IgD-negative memory B cell (primary cell): ENCODE results near the gene MIEF1. TPM values are rescaled to one million over a fixed set of nuclear protein-coding genes. Genes with fewer than 3 reads are reported as not detected.
A peak's percentile ranks its signal among the peaks of the same experiment; 100 is the strongest.

Source experiments
- H3K27ac Mint-ChIP-seq, 3 donors: one replicate each; pipeline ENCODE4 v1.8.0; 2020 to 2022; ENCODE audit warnings: mild to moderate bottlenecking in 3 of 3, mixed read lengths in 3 of 3, moderate library complexity in 1 of 3
- H3K27me3 Mint-ChIP-seq: one replicate; pipeline ENCODE4 v1.8.0; 2021; ENCODE audit warnings: mixed read lengths
- H3K36me3 Mint-ChIP-seq: one replicate; pipeline ENCODE4 v1.8.0; 2020; ENCODE audit warnings: mild to moderate bottlenecking, mixed read lengths
- H3K4me1 Mint-ChIP-seq, 3 donors: one replicate each; pipeline ENCODE4 v1.8.0; 2020 to 2022; ENCODE audit warnings: mixed read lengths in 3 of 3, mild to moderate bottlenecking in 1 of 3
- H3K4me3 Mint-ChIP-seq, 4 donors: one replicate each; pipeline ENCODE4 v1.8.0; 2020 to 2022; ENCODE audit warnings: mild to moderate bottlenecking in 4 of 4, mixed read lengths in 4 of 4, moderate library complexity in 3 of 4
- H3K9me3 Mint-ChIP-seq, 3 donors: one replicate each; pipeline ENCODE4 v1.8.0; 2020 to 2021; ENCODE audit warnings: mixed read lengths in 3 of 3, mild to moderate bottlenecking in 1 of 3
- polyA plus RNA-seq: library from polyadenylated mRNA; unstranded; fragments of 300-500 nt; fragmentation: Illumina TruSeq; gene quantifications from one replicate; pipeline ENCODE4 v1.2.3, GENCODE V29; 2021

Gene MIEF1
- polyA plus RNA-seq = 24.8 TPM

DNA sequence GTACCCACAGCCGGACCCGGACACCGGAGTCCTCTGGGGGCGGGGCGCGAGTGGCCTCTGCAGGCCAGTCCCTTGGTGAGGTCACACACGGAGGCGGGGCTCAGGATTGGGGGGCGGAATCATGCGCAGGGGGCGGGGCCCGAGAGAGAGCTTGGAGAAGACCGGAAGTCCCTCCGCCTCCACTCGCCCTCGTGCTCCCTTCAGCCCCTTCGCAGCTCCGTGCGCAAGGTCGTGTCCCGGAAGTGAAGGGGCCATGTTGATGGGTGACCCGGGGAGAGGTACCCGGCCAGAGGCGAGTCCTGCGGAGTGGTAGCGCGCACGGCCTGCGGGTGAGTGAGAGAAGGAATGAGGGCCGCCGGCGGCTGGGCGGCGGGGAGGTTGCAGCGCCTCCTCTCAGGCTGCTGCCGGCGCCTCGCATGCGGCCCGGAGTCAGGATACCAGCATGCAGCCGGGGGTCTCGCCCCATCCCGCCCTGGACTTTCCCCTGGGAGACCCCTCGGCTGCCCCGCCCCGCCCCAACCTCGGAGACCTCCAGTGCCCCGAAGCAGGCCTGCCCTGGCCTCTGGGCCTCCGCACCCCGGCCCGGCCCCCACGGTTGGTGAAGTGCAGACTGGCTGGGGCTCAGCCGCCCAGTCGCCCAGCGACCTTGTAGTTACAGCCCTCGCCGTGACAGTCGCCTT lies at the start of gene MIEF1:
MIEF1 (plus strand) TSS at position 182 of the 680 bp plus-strand sequence. CDS start 9,005 bp downstream, outside the sequence.
- Mint-ChIP-seq H3K4me3 (peak within 1 kb of the TSS; percentile 87 to 99 (median 96)), H3K27me3 (no peaks in the 10 kb centered on the region), H3K4me1 (peaks cover 23 to 25% (median 25%) of the 10 kb centered on the region in 3 donors), H3K9me3 (no peaks in the 10 kb centered on the region), H3K27ac (peak within 1 kb of the TSS; percentile 75 to 93 (median 92)), H3K36me3 (peaks cover 11% of the 10 kb centered on the region)

DNA sequence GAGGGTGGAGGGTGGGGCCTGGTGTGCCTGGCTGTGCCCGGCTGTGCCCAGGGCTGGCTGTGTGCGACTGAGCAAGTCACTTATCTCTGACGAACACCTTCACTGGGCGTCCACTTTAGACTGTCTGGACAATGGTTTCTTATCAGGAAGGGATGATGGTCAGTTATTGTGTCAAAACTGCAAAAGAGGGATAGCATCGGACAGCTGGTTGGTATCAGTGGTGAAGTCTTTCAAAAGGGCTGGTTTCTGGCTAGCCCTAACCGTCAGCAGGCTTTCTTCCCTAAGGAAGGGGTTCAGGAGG lies 49.4 kb upstream of the MIEF1 start:
- H3K36me3 Mint-ChIP-seq = peaks cover 4% of the 10 kb centered on the region
- no peaks in the 10 kb centered on the region for H3K9me3 Mint-ChIP-seq
- no peaks in the 10 kb centered on the region for H3K27me3 Mint-ChIP-seq
- peak overlapping the region in 2 of 3 donors; percentile 82 to 86 for H3K27ac Mint-ChIP-seq
- peaks cover 26 to 60% (median 52%) of the 10 kb centered on the region in 3 donors for H3K4me1 Mint-ChIP-seq
- H3K4me3 Mint-ChIP-seq = peak overlapping the region in 1 of 4 donors; percentile 70

DNA sequence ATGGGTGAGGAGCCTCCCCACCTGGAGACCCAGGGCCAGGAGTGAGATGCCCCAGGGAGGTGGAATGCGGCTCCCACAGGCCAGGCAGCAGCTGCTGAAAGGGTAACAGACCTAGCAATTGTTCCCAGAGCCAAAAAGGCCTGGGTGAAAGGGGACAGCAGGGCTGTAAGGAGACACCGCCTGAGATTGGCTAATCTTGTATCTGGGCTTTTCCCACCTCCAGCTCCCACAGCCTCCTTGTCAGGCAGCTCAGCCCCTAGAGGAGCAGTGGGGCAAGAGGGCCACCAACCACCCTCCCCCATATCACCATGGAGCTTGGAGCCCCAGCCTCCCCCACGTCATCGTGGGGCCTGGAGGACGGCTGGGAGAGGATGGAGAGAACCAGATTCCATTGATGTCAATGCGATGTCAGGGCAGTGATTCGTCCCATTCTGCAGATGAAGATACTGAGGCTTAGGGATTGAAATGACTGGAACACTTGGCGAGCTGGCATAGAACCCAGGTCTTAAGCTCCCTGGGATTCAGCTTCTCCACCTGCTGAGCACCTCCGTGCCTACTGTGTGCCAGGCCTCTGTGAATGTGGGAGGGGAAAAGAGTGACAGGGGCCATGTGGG lies 48.2 kb upstream of the MIEF1 start:
- Mint-ChIP-seq H3K27ac (peak overlapping the region in 1 of 3 donors; percentile 61), H3K9me3 (no peaks in the 10 kb centered on the region), H3K27me3 (peaks cover 5% of the 10 kb centered on the region), H3K4me1 (peaks cover 32 to 56% (median 48%) of the 10 kb centered on the region in 3 donors), H3K4me3 (peak overlapping the region in 3 of 4 donors; percentile 23 to 93 (median 78)), H3K36me3 (peaks cover 5% of the 10 kb centered on the region)

DNA sequence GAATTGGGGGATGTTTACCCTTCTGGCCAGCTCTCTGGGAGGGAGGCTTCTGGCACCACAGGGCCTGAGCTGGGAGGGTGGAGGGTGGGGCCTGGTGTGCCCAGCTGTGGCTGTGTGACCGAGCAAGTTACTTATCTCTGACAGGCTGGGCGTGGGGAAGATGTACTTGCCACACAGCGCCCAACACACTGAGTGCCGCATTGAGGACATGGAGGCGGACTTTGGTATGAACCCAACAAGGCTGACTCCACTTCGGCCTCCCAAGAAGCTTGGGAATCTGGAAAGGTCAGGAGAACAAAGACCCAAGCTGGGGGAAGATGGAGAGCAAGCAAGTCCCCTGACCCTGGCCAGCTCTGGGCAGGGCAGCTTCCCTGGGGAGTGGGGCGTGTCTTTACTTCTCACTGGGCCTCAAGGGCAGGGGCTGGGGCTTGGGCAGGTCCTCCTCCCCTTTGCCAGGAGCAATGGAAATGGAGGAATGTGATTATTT lies 47.7 kb upstream of the MIEF1 start:
- Mint-ChIP-seq H3K27ac (peak overlapping the region in 1 of 3 donors; percentile 61), H3K27me3 (peaks cover 5% of the 10 kb centered on the region), H3K4me1 (peaks cover 32 to 53% (median 42%) of the 10 kb centered on the region in 3 donors), H3K9me3 (no peaks in the 10 kb centered on the region), H3K4me3 (peak overlapping the region; percentile 46 to 93 (median 76)), H3K36me3 (peaks cover 5% of the 10 kb centered on the region)

DNA sequence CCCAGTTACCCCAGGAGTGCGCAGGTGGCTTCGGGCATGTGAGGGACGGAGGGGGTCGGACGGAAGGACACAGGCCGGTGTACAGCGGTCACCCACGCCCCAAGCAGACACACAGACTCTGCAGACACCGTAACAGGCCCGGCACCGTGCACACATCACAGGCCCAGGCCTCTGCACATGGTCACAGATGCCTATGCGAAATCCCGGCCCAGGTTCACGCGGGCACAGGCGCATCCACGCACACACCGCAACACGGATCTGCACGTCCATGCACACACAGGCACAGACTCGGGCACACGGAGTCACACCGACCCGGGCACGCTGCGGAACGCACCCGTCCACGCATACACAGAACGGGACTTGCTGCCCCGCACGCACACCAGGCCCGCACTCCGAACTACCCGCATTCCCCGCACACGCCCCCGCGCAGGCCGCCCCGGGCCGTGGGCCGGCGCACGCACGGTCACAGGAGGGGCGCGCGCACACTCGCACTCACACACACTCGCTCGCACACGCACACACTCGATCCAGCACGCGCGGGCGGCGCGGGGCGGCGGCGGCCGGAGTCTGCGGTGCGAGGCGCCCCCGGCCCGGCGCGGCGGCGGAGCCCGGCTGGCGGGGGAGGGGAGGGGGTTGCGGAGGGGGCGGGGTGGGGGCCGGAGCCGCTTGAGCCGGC lies 45.4 kb upstream of the MIEF1 start, which contains the start of gene MGAT3:
MGAT3 (plus strand) TSS at position 491 of the 676 bp plus-strand sequence. CDS start 30,336 bp downstream, outside the sequence.
- Mint-ChIP-seq H3K4me1 (peaks cover 30 to 48% (median 36%) of the 10 kb centered on the region in 3 donors), H3K27ac (peak within 1 kb of the TSS; percentile 79 to 93 (median 89)), H3K36me3 (peaks cover 5% of the 10 kb centered on the region), H3K4me3 (peak within 1 kb of the TSS; percentile 84 to 93 (median 89)), H3K27me3 (peaks cover 5% of the 10 kb centered on the region), H3K9me3 (no peaks in the 10 kb centered on the region)

DNA sequence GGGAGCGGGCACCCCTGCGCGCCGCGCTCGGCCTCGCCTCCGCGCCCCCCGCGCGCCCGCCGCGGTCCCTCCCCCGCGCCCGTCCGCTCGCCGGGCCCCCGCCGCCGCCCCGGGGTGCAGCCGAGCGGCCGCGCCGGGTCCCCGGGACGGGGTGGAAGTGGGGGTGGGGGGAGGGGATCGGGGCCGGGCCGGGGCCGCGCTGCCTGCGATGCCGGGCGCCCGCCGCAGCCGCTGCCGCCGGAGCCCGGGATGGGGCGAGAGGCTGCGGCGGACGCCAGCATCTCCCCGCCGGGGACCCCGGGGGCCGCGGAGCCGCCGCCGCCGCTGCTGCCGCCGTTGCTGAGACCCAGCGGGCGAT lies 44.9 kb upstream of the MIEF1 start:
- peaks cover 5% of the 10 kb centered on the region for H3K36me3 Mint-ChIP-seq
- peaks cover 5% of the 10 kb centered on the region for H3K27me3 Mint-ChIP-seq
- no peaks in the 10 kb centered on the region for H3K9me3 Mint-ChIP-seq
- no peak overlapping the region for H3K4me3 Mint-ChIP-seq
- H3K4me1 Mint-ChIP-seq = peaks cover 31 to 50% (median 39%) of the 10 kb centered on the region in 3 donors
- no peak overlapping the region for H3K27ac Mint-ChIP-seq

DNA sequence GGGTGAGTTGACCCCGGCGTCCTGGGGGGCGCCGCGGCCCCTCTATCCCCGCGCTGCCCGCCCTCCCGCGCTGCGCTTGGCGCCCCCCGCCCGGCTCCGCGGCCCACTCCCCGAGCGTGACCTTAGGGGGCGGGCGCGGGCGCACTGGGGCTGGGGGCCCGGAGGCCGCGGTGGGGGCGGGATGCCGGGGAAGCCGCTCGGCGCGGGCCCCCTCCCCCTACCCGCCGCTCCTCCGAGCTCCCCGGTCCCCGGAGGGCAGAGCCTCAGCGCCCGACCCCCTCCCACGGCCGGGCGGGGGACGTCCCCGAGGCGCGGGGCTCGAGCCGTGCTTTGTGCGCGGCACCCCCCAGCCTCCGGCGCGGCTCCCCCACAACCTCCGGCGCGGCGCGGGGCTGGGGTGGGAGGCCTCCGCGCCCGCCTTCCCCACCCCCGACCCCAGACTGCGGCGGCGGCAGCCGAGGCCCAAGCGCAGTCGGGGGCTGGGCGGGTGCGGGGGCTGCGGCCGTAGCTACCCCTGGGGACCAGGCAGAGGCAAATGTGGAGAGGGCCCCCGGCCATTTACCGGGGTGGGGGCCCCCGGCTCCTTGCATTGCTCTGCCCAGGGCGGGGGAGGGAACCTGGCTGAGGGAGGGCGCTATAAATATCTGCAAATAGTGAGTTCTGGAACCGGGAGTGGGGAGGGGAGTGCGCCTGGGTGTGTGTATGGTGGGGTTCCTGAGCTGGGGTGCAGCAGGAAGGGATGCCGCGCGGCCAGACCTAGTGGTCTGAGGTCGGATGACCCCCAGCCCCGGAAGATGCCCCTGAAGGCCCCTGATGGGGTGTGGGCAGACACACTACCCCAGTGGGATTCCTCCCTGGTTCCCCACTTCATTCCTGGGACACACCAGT lies 44.3 kb upstream of the MIEF1 start:
- Mint-ChIP-seq H3K4me3 (peak overlapping the region; percentile 85 to 96 (median 90)), H3K4me1 (peaks cover 31 to 50% (median 40%) of the 10 kb centered on the region in 3 donors), H3K27me3 (peaks cover 5% of the 10 kb centered on the region), H3K36me3 (peaks cover 5% of the 10 kb centered on the region), H3K27ac (peak overlapping the region; percentile 86 to 93 (median 92)), H3K9me3 (no peaks in the 10 kb centered on the region)

DNA sequence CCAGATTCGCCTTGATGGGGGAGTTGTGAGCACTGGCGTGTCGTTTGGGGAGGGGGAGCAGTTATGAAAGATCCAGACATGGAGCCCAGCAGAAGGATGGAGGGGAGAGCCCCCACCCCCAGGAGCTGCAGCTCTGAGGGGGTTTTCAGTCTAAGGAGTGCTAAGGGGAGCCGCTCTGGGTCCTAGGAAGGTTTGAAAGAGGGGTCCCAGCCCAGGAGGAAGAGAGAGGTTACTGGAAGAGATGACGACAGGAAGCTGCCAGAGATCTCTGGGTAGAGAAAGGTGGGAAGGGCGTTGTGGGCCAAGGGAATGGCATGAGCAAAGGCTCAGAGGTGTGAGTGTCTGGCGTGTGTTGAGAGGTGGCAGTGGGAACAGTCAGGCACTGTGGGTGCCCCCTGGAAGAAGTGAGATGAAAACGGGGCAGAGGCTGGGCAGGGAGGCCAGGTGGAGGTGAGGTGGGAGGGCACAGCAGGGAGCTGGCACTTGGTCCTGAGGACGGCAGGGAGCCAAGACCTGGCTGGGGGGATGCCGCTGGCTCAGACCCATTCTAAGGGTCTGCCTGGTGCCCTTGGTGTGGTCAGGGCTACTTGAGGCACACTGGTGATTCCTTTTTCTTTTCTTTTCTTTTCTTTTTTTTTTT lies 43.5 kb upstream of the MIEF1 start:
- Mint-ChIP-seq H3K27me3 (peaks cover 5% of the 10 kb centered on the region), H3K4me1 (peaks cover 32 to 54% (median 44%) of the 10 kb centered on the region in 3 donors), H3K9me3 (no peaks in the 10 kb centered on the region), H3K4me3 (peak overlapping the region; percentile 85 to 96 (median 90)), H3K36me3 (peaks cover 5% of the 10 kb centered on the region), H3K27ac (peak overlapping the region; percentile 86 to 93 (median 92))

DNA sequence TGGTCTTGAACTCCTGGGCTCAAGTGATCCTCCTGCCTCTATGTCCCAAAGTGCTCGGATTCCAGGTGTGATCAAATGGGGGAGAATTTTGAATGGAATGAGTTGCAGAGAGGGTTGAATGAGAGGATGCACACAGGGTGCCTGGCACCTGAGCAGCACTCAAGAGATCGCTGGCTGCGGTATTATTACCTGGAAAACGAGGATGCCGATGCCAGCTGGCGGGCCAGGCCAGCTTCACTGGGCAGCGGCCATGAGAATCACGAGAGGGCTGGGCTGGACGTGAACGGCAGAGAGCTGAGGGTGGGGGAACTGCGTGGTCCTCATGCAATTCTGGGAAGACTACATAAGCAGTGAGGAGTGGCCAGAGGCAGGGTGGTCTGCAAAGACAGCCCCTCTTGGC lies 42.4 kb upstream of the MIEF1 start:
- no peaks in the 10 kb centered on the region for H3K9me3 Mint-ChIP-seq
- H3K27me3 Mint-ChIP-seq = peaks cover 5% of the 10 kb centered on the region
- peak overlapping the region; percentile 34 to 64 (median 46) for H3K27ac Mint-ChIP-seq
- peaks cover 4% of the 10 kb centered on the region for H3K36me3 Mint-ChIP-seq
- H3K4me3 Mint-ChIP-seq = peak overlapping the region in 3 of 4 donors; percentile 58 to 96 (median 85)
- H3K4me1 Mint-ChIP-seq = peaks cover 32 to 56% (median 43%) of the 10 kb centered on the region in 3 donors

DNA sequence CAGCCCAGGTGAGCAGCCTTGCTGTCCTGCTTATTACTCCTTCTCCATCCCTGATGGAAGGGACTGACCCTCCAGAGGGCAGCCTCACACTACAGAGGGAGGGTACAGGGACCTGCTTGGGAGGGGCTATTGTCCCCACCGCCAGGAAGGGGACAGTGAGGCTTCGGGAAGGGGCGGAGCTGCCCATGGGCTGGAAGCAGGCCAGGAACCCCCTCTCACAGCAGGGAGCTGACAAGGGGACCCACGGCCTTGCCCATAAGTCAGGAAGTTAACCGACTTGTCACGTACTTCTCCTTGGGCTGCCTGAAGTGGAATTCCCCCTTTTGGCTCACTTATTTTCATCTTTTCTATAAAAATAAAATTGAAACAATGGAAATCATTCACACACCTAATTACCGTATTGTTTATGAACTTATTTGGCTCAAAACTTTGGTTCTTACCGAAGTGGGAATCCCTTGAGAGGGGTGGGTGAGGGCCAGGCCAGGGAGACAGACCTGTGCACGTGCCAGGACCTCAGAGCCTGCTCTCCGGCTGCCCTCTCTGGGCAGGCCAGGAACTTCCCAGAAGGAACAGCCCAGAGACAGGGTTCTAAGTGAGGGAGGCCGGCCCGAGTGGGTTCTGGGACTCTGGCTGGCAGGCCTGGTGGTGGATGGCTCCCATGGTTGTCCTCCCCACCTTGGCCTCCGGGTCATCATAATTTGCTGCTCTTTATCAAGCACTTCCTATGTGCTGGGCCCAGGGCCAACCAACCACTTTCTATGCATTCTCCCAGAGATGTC lies 39.5 kb upstream of the MIEF1 start:
- peak overlapping the region; percentile 79 to 95 (median 92) for H3K27ac Mint-ChIP-seq
- peaks cover 43 to 71% (median 62%) of the 10 kb centered on the region in 3 donors for H3K4me1 Mint-ChIP-seq
- peaks cover 2% of the 10 kb centered on the region for H3K36me3 Mint-ChIP-seq
- H3K27me3 Mint-ChIP-seq = peaks cover 5% of the 10 kb centered on the region
- H3K9me3 Mint-ChIP-seq = no peaks in the 10 kb centered on the region
- peak overlapping the region in 3 of 4 donors; percentile 54 to 76 (median 74) for H3K4me3 Mint-ChIP-seq

DNA sequence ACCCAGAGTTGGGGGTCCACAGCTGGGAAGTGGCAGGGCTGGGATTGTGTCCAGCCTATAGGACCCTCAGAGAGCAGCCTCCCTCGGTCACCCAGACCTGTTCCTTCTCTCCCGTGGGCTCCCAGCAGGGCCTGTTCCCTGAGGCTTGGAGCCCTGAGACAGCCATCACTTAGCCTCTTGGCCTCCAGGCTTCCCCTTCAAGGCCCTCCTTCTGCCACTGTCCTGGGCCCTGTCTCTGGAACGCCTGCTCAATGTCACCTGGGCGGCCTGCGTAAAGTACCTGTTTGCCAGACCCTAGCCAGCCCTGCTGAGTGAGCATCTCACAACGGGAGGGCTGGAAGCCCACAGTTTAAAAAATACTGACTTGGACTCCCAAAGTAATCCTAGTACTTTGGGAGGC lies 38.8 kb upstream of the MIEF1 start:
- no peaks in the 10 kb centered on the region for H3K9me3 Mint-ChIP-seq

DNA sequence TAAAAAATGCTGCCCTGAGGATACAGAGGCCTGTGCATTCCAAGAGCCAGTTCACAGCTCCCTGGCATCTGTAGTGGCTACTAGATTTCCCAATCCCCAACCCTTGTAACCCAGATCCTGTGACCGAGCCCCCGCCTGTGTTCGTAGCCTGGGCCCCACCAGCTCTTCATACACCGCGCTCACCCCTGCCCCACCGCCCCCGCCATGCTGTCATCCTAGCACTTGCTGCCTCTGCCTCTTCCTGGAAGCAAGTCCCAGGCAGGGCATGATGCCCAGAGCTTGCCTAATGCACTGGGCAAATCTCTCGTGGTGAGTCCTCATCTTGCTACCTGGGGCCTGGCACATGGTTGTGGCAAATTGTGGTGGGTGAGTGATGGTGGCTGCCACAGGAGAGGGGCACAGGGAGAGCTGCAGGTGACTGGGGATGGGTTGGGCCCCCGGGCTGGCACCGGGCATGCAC lies 38.1 kb upstream of the MIEF1 start:
- H3K27ac Mint-ChIP-seq = peak overlapping the region in 2 of 3 donors; percentile 77 to 95
- no peaks in the 10 kb centered on the region for H3K9me3 Mint-ChIP-seq
- peaks cover 44 to 71% (median 68%) of the 10 kb centered on the region in 3 donors for H3K4me1 Mint-ChIP-seq
- no peaks in the 10 kb centered on the region for H3K27me3 Mint-ChIP-seq
- H3K4me3 Mint-ChIP-seq = peak overlapping the region in 2 of 4 donors; percentile 37 to 84
- H3K36me3 Mint-ChIP-seq = no peaks in the 10 kb centered on the region

More for the DNA sequence above, 38.8 kb upstream of the MIEF1 start:
- Mint-ChIP-seq H3K27me3 (peaks cover 3% of the 10 kb centered on the region), H3K4me1 (peaks cover 45 to 70% (median 65%) of the 10 kb centered on the region in 3 donors), H3K27ac (peak overlapping the region in 2 of 3 donors; percentile 92 to 95), H3K4me3 (peak overlapping the region in 2 of 4 donors; percentile 74 to 76), H3K36me3 (no peaks in the 10 kb centered on the region)
